GM12878 (cell line): ENCODE data around the gene ETV7. TPM values are rescaled to one million over a fixed set of nuclear protein-coding genes. Genes with fewer than 3 reads are reported as not detected.

Source experiments
- CHD2 ChIP-seq: IDR thresholded peaks from 2 replicates; pipeline ENCODE4 v1.6.1; 2011; ENCODE audit warnings: low read depth, low read length, improper control_type of control experiment, borderline replicate concordance
- MEF2B ChIP-seq: fragments of 450-650 bp; IDR thresholded peaks from 2 replicates; pipeline ENCODE4 v1.6.1; 2018; ENCODE audit warnings: mild to moderate bottlenecking, moderate library complexity; ENCODE audit not compliant: partially characterized antibody, poor library complexity, severe bottlenecking
- NFYB ChIP-seq: IDR thresholded peaks from 2 replicates; pipeline ENCODE4 v1.6.1; 2011; ENCODE audit warnings: low read depth, mild to moderate bottlenecking, low read length, improper control_type of control experiment, moderate library complexity; ENCODE audit not compliant: insufficient read depth
- NR2C2 ChIP-seq: IDR thresholded peaks from 2 replicates; pipeline ENCODE4 v1.6.1; 2011; ENCODE audit warnings: borderline replicate concordance, low read depth; ENCODE audit not compliant: control insufficient read depth, insufficient read length
- POLR2A ChIP-seq: IDR thresholded peaks from 2 replicates; pipeline ENCODE4 v1.6.1; 2011; ENCODE audit warnings: low read depth, mild to moderate bottlenecking, low read length
- TCF12 ChIP-seq: IDR thresholded peaks from 2 replicates; pipeline ENCODE4 v1.6.1; 2011; ENCODE audit warnings: low read depth, mild to moderate bottlenecking, low read length
- ZNF622 ChIP-seq: fragments of 450-650 bp; IDR thresholded peaks from 2 replicates; pipeline ENCODE4 v1.6.1; 2017; ENCODE audit warnings: mild to moderate bottlenecking, inconsistent platforms
- ZZZ3 ChIP-seq: IDR thresholded peaks from 2 replicates; pipeline ENCODE4 v1.6.1; 2011; ENCODE audit warnings: low read depth; ENCODE audit not compliant: control insufficient read depth, insufficient read length
- polyA plus RNA-seq, 11 experiments: library from polyadenylated mRNA; depleted of rRNA in 4 of 11; unstranded in 6 of 11; stranded (reverse) in 5 of 11; fragments of >200 nt; fragmentation: Nextera tagmentation in 4 of 11; fragmentation: Illumina TruSeq in 1 of 11; extraction: Ambion mirVana in 4 of 11; extraction: Trizol in 1 of 11; gene quantifications; 1 replicate in 1 of 11; 2 replicates in 10 of 11; pipeline versions ENCODE4 v1.2.1 to v1.2.3, GENCODE V29; 2011 to 2016; ENCODE audit warnings: inconsistent platforms in 2 of 11, missing spikeins in 2 of 11, low read depth in 1 of 11
- total RNA-seq, 4 experiments: library from RNA; depleted of rRNA in 3 of 4; stranded (reverse); fragments of >200 nt in 3 of 4; fragmentation: Illumina TruSeq in 1 of 4; extraction: Trizol in 1 of 4; gene quantifications; 2 replicates each; pipeline versions ENCODE4 v1.2.1 to v1.2.3, GENCODE V29; 2013 to 2021
- TF ChIP-seq, protein P1 (sequence below): fragments of 450-650 bp; IDR thresholded peaks from 2 replicates; pipeline ENCODE4 v1.6.1; 2017; ENCODE audit warnings: mild to moderate bottlenecking, moderate library complexity
- TF ChIP-seq, protein P2 (sequence below): fragments of 450-650 bp; IDR thresholded peaks from 2 replicates; pipeline ENCODE4 v1.6.1; 2016; ENCODE audit warnings: mild to moderate bottlenecking
- TF ChIP-seq, protein P3 (sequence below): fragments of 450-650 bp; formaldehyde crosslinking; IDR thresholded peaks from 2 replicates; pipeline ENCODE4 v1.5.0; 2022; ENCODE audit warnings: mild to moderate bottlenecking, missing genetic modification characterization
- TF ChIP-seq, protein P4 (sequence below): fragments of 450-650 bp; IDR thresholded peaks from 2 replicates; pipeline ENCODE4 v1.6.1; 2017; ENCODE audit warnings: mild to moderate bottlenecking, low read depth, inconsistent platforms; ENCODE audit not compliant: poor library complexity, severe bottlenecking
- TF ChIP-seq, protein P5 (sequence below): IDR thresholded peaks from 2 replicates; pipeline ENCODE4 v1.6.1; 2011; ENCODE audit warnings: mild to moderate bottlenecking, low read depth, low read length, moderate library complexity; ENCODE audit not compliant: insufficient replicate concordance

The ETV7 gene
- total and polyA plus RNA-seq, 10 of the 15 experiments (the other 5 are each of a cell fraction or from before 2014, with no cell fraction given), result 0.04 to 1.8 (median 1.3) TPM

DNA sequence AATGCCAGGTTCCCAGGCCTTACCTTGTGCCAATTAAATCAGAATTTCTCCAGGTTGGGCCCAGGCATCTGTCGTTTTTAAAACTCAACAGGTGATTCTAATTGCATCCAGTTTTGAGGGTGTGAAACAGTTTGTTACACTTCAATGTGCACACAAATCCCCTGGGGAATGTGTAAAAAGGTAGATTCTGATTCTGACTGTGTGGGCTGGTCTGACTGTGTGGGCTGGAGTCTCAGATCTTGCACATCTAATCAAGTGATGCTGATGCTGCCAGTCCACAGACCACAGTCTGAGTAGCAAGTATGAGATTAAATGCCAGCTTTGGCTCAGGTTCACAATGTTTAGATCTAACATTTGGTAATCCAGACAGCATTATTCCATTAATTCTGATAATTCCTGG lies 12.5 kb upstream of the ETV7 start (continued):
- TF ChIP-seq, protein P1, sequence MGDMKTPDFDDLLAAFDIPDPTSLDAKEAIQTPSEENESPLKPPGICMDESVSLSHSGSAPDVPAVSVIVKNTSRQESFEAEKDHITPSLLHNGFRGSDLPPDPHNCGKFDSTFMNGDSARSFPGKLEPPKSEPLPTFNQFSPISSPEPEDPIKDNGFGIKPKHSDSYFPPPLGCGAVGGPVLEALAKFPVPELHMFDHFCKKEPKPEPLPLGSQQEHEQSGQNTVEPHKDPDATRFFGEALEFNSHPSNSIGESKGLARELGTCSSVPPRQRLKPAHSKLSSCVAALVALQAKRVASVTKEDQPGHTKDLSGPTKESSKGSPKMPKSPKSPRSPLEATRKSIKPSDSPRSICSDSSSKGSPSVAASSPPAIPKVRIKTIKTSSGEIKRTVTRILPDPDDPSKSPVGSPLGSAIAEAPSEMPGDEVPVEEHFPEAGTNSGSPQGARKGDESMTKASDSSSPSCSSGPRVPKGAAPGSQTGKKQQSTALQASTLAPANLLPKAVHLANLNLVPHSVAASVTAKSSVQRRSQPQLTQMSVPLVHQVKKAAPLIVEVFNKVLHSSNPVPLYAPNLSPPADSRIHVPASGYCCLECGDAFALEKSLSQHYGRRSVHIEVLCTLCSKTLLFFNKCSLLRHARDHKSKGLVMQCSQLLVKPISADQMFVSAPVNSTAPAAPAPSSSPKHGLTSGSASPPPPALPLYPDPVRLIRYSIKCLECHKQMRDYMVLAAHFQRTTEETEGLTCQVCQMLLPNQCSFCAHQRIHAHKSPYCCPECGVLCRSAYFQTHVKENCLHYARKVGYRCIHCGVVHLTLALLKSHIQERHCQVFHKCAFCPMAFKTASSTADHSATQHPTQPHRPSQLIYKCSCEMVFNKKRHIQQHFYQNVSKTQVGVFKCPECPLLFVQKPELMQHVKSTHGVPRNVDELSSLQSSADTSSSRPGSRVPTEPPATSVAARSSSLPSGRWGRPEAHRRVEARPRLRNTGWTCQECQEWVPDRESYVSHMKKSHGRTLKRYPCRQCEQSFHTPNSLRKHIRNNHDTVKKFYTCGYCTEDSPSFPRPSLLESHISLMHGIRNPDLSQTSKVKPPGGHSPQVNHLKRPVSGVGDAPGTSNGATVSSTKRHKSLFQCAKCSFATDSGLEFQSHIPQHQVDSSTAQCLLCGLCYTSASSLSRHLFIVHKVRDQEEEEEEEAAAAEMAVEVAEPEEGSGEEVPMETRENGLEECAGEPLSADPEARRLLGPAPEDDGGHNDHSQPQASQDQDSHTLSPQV, result no peak
- TF ChIP-seq, protein P2, sequence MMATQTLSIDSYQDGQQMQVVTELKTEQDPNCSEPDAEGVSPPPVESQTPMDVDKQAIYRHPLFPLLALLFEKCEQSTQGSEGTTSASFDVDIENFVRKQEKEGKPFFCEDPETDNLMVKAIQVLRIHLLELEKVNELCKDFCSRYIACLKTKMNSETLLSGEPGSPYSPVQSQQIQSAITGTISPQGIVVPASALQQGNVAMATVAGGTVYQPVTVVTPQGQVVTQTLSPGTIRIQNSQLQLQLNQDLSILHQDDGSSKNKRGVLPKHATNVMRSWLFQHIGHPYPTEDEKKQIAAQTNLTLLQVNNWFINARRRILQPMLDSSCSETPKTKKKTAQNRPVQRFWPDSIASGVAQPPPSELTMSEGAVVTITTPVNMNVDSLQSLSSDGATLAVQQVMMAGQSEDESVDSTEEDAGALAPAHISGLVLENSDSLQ, result 0 out of 2 replicates have a peak, but pooled peaks have one; percentile 20
- TF ChIP-seq NR2C2 (no peak), MEF2B (peak; percentile 95), NFYB (no peak), CHD2 (no peak), ZZZ3 (no peak), POLR2A (no peak), TCF12 (0 out of 2 replicates have a peak, but pooled peaks have one; percentile 44), ZNF622 (no peak)
- TF ChIP-seq, protein P3, sequence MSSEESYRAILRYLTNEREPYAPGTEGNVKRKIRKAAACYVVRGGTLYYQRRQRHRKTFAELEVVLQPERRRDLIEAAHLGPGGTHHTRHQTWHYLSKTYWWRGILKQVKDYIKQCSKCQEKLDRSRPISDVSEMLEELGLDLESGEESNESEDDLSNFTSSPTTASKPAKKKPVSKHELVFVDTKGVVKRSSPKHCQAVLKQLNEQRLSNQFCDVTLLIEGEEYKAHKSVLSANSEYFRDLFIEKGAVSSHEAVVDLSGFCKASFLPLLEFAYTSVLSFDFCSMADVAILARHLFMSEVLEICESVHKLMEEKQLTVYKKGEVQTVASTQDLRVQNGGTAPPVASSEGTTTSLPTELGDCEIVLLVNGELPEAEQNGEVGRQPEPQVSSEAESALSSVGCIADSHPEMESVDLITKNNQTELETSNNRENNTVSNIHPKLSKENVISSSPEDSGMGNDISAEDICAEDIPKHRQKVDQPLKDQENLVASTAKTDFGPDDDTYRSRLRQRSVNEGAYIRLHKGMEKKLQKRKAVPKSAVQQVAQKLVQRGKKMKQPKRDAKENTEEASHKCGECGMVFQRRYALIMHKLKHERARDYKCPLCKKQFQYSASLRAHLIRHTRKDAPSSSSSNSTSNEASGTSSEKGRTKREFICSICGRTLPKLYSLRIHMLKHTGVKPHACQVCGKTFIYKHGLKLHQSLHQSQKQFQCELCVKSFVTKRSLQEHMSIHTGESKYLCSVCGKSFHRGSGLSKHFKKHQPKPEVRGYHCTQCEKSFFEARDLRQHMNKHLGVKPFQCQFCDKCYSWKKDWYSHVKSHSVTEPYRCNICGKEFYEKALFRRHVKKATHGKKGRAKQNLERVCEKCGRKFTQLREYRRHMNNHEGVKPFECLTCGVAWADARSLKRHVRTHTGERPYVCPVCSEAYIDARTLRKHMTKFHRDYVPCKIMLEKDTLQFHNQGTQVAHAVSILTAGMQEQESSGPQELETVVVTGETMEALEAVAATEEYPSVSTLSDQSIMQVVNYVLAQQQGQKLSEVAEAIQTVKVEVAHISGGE, result no peak
- TF ChIP-seq, protein P4, sequence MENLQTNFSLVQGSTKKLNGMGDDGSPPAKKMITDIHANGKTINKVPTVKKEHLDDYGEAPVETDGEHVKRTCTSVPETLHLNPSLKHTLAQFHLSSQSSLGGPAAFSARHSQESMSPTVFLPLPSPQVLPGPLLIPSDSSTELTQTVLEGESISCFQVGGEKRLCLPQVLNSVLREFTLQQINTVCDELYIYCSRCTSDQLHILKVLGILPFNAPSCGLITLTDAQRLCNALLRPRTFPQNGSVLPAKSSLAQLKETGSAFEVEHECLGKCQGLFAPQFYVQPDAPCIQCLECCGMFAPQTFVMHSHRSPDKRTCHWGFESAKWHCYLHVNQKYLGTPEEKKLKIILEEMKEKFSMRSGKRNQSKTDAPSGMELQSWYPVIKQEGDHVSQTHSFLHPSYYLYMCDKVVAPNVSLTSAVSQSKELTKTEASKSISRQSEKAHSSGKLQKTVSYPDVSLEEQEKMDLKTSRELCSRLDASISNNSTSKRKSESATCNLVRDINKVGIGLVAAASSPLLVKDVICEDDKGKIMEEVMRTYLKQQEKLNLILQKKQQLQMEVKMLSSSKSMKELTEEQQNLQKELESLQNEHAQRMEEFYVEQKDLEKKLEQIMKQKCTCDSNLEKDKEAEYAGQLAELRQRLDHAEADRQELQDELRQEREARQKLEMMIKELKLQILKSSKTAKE, result peak; percentile 65
- TF ChIP-seq, protein P5, sequence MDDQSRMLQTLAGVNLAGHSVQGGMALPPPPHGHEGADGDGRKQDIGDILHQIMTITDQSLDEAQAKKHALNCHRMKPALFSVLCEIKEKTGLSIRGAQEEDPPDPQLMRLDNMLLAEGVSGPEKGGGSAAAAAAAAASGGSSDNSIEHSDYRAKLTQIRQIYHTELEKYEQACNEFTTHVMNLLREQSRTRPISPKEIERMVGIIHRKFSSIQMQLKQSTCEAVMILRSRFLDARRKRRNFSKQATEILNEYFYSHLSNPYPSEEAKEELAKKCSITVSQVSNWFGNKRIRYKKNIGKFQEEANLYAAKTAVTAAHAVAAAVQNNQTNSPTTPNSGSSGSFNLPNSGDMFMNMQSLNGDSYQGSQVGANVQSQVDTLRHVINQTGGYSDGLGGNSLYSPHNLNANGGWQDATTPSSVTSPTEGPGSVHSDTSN, result no peak
